SK-N-SH treated with all-trans-retinoic acid at 6 μM for 48 hours (cell line): ENCODE results near the gene TOP2A.

Source experiments
- BACH2 ChIP-seq: fragments of 250-450 bp; sonication (Bioruptor Pico); IDR thresholded peaks from 2 replicates; pipeline ENCODE4 v1.9.0; 2021; ENCODE audit warnings: mild to moderate bottlenecking, borderline replicate concordance
- ISL1 ChIP-seq: fragments of 250-450 bp; sonication (Bioruptor Pico); IDR thresholded peaks from 2 replicates; pipeline ENCODE4 v2.1.2; 2022; ENCODE audit warnings: mild to moderate bottlenecking, moderate library complexity
- PATZ1 ChIP-seq: fragments of 250-450 bp; sonication (Bioruptor Pico); IDR thresholded peaks from 2 replicates; pipeline ENCODE4 v1.8.0; 2020; ENCODE audit warnings: mild to moderate bottlenecking, moderate library complexity, borderline replicate concordance
- PPARA ChIP-seq: fragments of 250-450 bp; sonication (Bioruptor Pico); IDR thresholded peaks from 2 replicates; pipeline ENCODE4 v1.5.0; 2020; ENCODE audit warnings: mild to moderate bottlenecking, borderline replicate concordance
- RARB ChIP-seq: fragments of 250-450 bp; sonication (Bioruptor Pico); IDR thresholded peaks from 2 replicates; pipeline ENCODE4 v1.8.0; 2021; ENCODE audit warnings: mild to moderate bottlenecking, moderate library complexity
- SNAI2 ChIP-seq: fragments of 250-450 bp; sonication (Bioruptor Pico); IDR thresholded peaks from 2 replicates; pipeline ENCODE4 v1.5.0; 2020; ENCODE audit warnings: mild to moderate bottlenecking, moderate library complexity
- TOX ChIP-seq: fragments of 250-450 bp; sonication (Bioruptor Pico); IDR thresholded peaks from 2 replicates; pipeline ENCODE4 v1.8.0; 2021; ENCODE audit warnings: mild to moderate bottlenecking, moderate library complexity, borderline replicate concordance
- TSHZ2 ChIP-seq: fragments of 250-450 bp; sonication (Bioruptor Pico); IDR thresholded peaks from 2 replicates; pipeline ENCODE4 v1.5.0; 2020; ENCODE audit warnings: mild to moderate bottlenecking, moderate library complexity
- ZC3H10 ChIP-seq: fragments of 250-450 bp; sonication (Bioruptor Pico); IDR thresholded peaks from 2 replicates; pipeline ENCODE4 v1.5.1; 2021; ENCODE audit warnings: mild to moderate bottlenecking, moderate library complexity
- ZNF565 ChIP-seq: fragments of 450-650 bp; formaldehyde crosslinking; conservative IDR thresholded peaks from 2 replicates; pipeline ENCODE4 v1.5.0; 2020; ENCODE audit warnings: low read depth, mild to moderate bottlenecking, moderate library complexity
- ZNF70 ChIP-seq: fragments of 450-650 bp; formaldehyde crosslinking; IDR thresholded peaks from 2 replicates; pipeline ENCODE4 v1.5.0; 2020; ENCODE audit warnings: mild to moderate bottlenecking, moderate library complexity
- ZNF8 ChIP-seq: fragments of 450-650 bp; formaldehyde crosslinking; IDR thresholded peaks from 2 replicates; pipeline ENCODE4 v1.5.0; 2020; ENCODE audit warnings: mild to moderate bottlenecking, moderate library complexity
- TF ChIP-seq, protein P1 (sequence below): fragments of 250-450 bp; sonication (Bioruptor Pico); IDR thresholded peaks from 2 replicates; pipeline ENCODE4 v1.8.0; 2021; ENCODE audit warnings: low read depth, mild to moderate bottlenecking, moderate library complexity, borderline replicate concordance
- TF ChIP-seq, protein P2 (sequence below): fragments of 250-450 bp; sonication (Bioruptor Pico); IDR thresholded peaks from 2 replicates; pipeline ENCODE4 v1.5.1; 2020; ENCODE audit warnings: low read depth, mild to moderate bottlenecking, moderate library complexity

GRCh38 chr17:40461732-40462342 is 44.1 kb upstream of the TOP2A start:
- TF ChIP-seq PATZ1 (CRISPR knock-in tag) (no peak), ZC3H10 (CRISPR knock-in tag) (no peak), SNAI2 (no peak), ISL1 (CRISPR knock-in tag) (no peak), ZNF565 (CRISPR knock-in tag) (no peak), RARB (CRISPR knock-in tag) (no peak), PPARA (no peak), TOX (CRISPR knock-in tag) (no peak), BACH2 (CRISPR knock-in tag) (no peak), TSHZ2 (CRISPR knock-in tag) (no peak), ZNF70 (CRISPR knock-in tag) (no peak), ZNF8 (no peak)
- TF ChIP-seq, protein P1, sequence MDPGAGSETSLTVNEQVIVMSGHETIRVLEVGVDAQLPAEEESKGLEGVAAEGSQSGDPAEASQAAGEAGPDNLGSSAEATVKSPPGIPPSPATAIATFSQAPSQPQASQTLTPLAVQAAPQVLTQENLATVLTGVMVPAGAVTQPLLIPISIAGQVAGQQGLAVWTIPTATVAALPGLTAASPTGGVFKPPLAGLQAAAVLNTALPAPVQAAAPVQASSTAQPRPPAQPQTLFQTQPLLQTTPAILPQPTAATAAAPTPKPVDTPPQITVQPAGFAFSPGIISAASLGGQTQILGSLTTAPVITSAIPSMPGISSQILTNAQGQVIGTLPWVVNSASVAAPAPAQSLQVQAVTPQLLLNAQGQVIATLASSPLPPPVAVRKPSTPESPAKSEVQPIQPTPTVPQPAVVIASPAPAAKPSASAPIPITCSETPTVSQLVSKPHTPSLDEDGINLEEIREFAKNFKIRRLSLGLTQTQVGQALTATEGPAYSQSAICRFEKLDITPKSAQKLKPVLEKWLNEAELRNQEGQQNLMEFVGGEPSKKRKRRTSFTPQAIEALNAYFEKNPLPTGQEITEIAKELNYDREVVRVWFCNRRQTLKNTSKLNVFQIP = no peak
- TF ChIP-seq, protein P2, sequence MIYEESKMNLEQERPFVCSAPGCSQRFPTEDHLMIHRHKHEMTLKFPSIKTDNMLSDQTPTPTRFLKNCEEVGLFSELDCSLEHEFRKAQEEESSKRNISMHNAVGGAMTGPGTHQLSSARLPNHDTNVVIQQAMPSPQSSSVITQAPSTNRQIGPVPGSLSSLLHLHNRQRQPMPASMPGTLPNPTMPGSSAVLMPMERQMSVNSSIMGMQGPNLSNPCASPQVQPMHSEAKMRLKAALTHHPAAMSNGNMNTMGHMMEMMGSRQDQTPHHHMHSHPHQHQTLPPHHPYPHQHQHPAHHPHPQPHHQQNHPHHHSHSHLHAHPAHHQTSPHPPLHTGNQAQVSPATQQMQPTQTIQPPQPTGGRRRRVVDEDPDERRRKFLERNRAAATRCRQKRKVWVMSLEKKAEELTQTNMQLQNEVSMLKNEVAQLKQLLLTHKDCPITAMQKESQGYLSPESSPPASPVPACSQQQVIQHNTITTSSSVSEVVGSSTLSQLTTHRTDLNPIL = no peak
